Astrocyte (in vitro differentiated cells and primary cell): ENCODE results near the gene NOMO2. TPM values are rescaled to one million over a fixed set of nuclear protein-coding genes. Genes with fewer than 3 reads are reported as not detected.
"Not testable (repeated sequence)": the region's sequence is repeated elsewhere in the genome, so short reads cannot be mapped to it uniquely, and the experiment has no call there.

Experiments
- DNase-seq: peaks from one replicate; pipeline ENCODE4 v3.0.0-alpha.2; 2010; ENCODE audit warnings: low read depth
- FAIRE-seq: peaks from 2 replicates; lab custom pipeline; 2011; peaks lifted over from hg19 to GRCh38; lab: Jason Lieb, UNC
- H2AFZ ChIP-seq: 2 replicates; pipeline ENCODE4 v1.6.0; 2012; ENCODE audit warnings: low read depth, low read length, inconsistent platforms
- H3K27ac ChIP-seq: 2 replicates; pipeline ENCODE4 v1.5.1; 2011; ENCODE audit warnings: low read depth, low read length, inconsistent platforms
- H3K27me3 ChIP-seq: 2 replicates; pipeline ENCODE4 v1.6.0; 2011; ENCODE audit warnings: low read length, inconsistent platforms; ENCODE audit not compliant: insufficient read depth
- H3K36me3 ChIP-seq: 2 replicates; pipeline ENCODE4 v1.5.1; 2011; ENCODE audit warnings: low read length, inconsistent platforms; ENCODE audit not compliant: insufficient read depth
- H3K4me1 ChIP-seq: 2 replicates; pipeline ENCODE4 v1.5.1; 2011; ENCODE audit warnings: low read length, inconsistent platforms; ENCODE audit not compliant: insufficient read depth
- H3K4me2 ChIP-seq: 2 replicates; pipeline ENCODE4 v1.6.0; 2012; ENCODE audit warnings: low read length, inconsistent platforms
- H3K4me3 ChIP-seq: 2 replicates; pipeline ENCODE4 v1.5.1; 2011; ENCODE audit warnings: low read depth, mild to moderate bottlenecking, low read length, inconsistent platforms; ENCODE audit not compliant: insufficient read depth
- H3K79me2 ChIP-seq: 2 replicates; pipeline ENCODE4 v1.6.0; 2012; ENCODE audit warnings: mild to moderate bottlenecking, low read length, inconsistent platforms; ENCODE audit not compliant: insufficient read depth
- H3K9ac ChIP-seq: 2 replicates; pipeline ENCODE4 v1.6.0; 2012; ENCODE audit warnings: mild to moderate bottlenecking, low read length, inconsistent platforms
- H3K9me3 ChIP-seq: 2 replicates; pipeline ENCODE4 v1.5.1; 2012; ENCODE audit warnings: low read depth, mild to moderate bottlenecking, low read length, inconsistent platforms; ENCODE audit not compliant: insufficient read depth
- H4K20me1 ChIP-seq: 2 replicates; pipeline ENCODE4 v1.6.0; 2012; ENCODE audit warnings: low read length, inconsistent platforms; ENCODE audit not compliant: insufficient read depth
- H3K27ac Mint-ChIP-seq: one replicate; pipeline ENCODE4 v1.8.0; 2021; ENCODE audit warnings: mild to moderate bottlenecking, mixed read lengths; ENCODE audit not compliant: unreplicated experiment
- H3K27me3 Mint-ChIP-seq: one replicate; pipeline ENCODE4 v1.8.0; 2021; ENCODE audit warnings: low read depth, mixed read lengths; ENCODE audit not compliant: unreplicated experiment
- H3K36me3 Mint-ChIP-seq: one replicate; pipeline ENCODE4 v1.8.0; 2021; ENCODE audit warnings: low read depth, mixed read lengths; ENCODE audit not compliant: unreplicated experiment
- H3K4me1 Mint-ChIP-seq: one replicate; pipeline ENCODE4 v1.8.0; 2021; ENCODE audit warnings: low read depth, mixed read lengths; ENCODE audit not compliant: unreplicated experiment
- H3K4me3 Mint-ChIP-seq: one replicate; pipeline ENCODE4 v1.8.0; 2021; ENCODE audit warnings: mild to moderate bottlenecking, moderate library complexity, mixed read lengths; ENCODE audit not compliant: unreplicated experiment
- H3K9me3 Mint-ChIP-seq: one replicate; pipeline ENCODE4 v1.8.0; 2021; ENCODE audit warnings: mild to moderate bottlenecking, mixed read lengths; ENCODE audit not compliant: unreplicated experiment
- total RNA-seq: library from RNA; stranded (reverse); gene quantifications from 2 replicates; pipeline ENCODE4 v1.2.1, GENCODE V29; 2021

The NOMO2 gene
- total RNA-seq, 1 donor from 2014 or later: 269 TPM

- H3K4me3 Mint-ChIP-seq, H3K4me2 ChIP-seq, H3K4me1 Mint-ChIP-seq, DNase-seq, H3K79me2 ChIP-seq, H3K9ac ChIP-seq, H2AFZ ChIP-seq, H3K27ac ChIP-seq, H4K20me1 ChIP-seq, H3K4me3 ChIP-seq, H3K36me3 Mint-ChIP-seq, H3K9me3 ChIP-seq, H3K27me3 ChIP-seq, H3K27me3 Mint-ChIP-seq, H3K27ac Mint-ChIP-seq, H3K4me1 ChIP-seq, H3K36me3 ChIP-seq, FAIRE-seq, H3K9me3 Mint-ChIP-seq: not testable (repeated sequence)
Observed at GRCh38 chr16:18597734-18598133, 35.8 kb upstream of the NOMO2 start.

- not testable (repeated sequence) for H3K4me1 Mint-ChIP-seq, H3K27ac Mint-ChIP-seq
Observed at GRCh38 chr16:18597319-18597718, 35.4 kb upstream of the NOMO2 start.

GRCh38 chr16:18595796-18596195 is 33.9 kb upstream of the NOMO2 start:
- H3K27ac ChIP-seq, H3K9ac ChIP-seq, H3K4me3 ChIP-seq, H3K36me3 Mint-ChIP-seq, H3K27ac Mint-ChIP-seq, H3K9me3 Mint-ChIP-seq, H3K27me3 ChIP-seq, H3K79me2 ChIP-seq, H3K4me1 Mint-ChIP-seq, DNase-seq, H3K4me3 Mint-ChIP-seq, H3K4me1 ChIP-seq, H2AFZ ChIP-seq, H4K20me1 ChIP-seq, H3K4me2 ChIP-seq, H3K36me3 ChIP-seq, H3K27me3 Mint-ChIP-seq, H3K9me3 ChIP-seq, FAIRE-seq: not testable (repeated sequence)

More at GRCh38 chr16:18597319-18597718, 35.4 kb upstream of the NOMO2 start:
- not testable (repeated sequence) for H3K4me3 Mint-ChIP-seq, H3K36me3 Mint-ChIP-seq, H3K4me1 ChIP-seq, H3K4me2 ChIP-seq, H4K20me1 ChIP-seq, H3K9me3 Mint-ChIP-seq, H3K36me3 ChIP-seq, H3K79me2 ChIP-seq, H3K9me3 ChIP-seq, H3K27ac ChIP-seq, FAIRE-seq, H2AFZ ChIP-seq, H3K27me3 Mint-ChIP-seq, H3K27me3 ChIP-seq, DNase-seq, H3K4me3 ChIP-seq, H3K9ac ChIP-seq

DNA sequence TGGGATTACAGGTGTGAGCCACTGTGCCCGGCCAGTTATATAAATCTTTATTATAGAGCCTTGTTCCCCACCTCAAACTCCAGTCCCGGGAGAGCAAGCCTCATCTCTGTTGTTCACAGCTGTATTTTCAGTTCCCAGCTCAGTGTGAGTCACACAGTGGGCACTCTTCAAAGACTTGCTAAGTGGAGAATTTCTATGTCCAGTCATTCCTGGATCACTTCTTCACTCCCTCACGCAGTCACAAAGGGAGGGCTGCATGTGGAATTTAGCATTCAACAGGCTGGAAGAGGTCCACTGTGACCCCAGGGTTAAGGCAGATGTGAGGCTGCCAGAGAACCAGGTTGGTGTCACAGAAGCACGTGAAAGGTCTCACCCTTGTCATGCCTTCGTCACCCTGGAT is 33.0 kb upstream of the NOMO2 start:
- not testable (repeated sequence) for H3K4me1 ChIP-seq, H3K27me3 Mint-ChIP-seq, H3K27ac ChIP-seq, H3K27me3 ChIP-seq, H3K36me3 Mint-ChIP-seq, H3K4me1 Mint-ChIP-seq, H3K79me2 ChIP-seq, H3K9ac ChIP-seq, H3K4me3 ChIP-seq, H3K4me2 ChIP-seq, H3K4me3 Mint-ChIP-seq, FAIRE-seq, H3K9me3 Mint-ChIP-seq, H3K36me3 ChIP-seq, H3K9me3 ChIP-seq, H4K20me1 ChIP-seq, H2AFZ ChIP-seq
- peak overlapping the region; percentile 30 for H3K27ac Mint-ChIP-seq
- peak; percentile 6 for DNase-seq

DNA sequence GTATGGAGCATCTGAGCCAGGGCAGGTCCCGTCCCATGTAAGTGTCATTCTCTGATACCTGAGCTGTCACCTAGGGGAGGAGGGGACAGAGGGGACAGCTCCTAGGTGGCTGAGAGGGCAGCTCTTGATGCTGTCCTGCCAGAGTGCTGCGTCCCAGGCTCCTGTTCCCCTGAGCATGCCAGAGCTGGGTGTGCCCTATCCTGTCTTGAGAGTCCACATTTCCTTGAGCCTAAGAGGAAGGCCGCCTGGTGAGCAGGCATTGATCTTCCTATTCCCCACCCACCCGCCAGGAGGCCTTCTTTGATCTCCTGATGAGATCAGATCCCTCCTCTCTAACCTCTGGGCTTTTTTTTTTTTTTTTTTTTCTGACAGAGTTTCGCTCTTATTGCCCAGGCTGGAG is 32.0 kb upstream of the NOMO2 start:
- not testable (repeated sequence) for H4K20me1 ChIP-seq, DNase-seq, FAIRE-seq

DNA sequence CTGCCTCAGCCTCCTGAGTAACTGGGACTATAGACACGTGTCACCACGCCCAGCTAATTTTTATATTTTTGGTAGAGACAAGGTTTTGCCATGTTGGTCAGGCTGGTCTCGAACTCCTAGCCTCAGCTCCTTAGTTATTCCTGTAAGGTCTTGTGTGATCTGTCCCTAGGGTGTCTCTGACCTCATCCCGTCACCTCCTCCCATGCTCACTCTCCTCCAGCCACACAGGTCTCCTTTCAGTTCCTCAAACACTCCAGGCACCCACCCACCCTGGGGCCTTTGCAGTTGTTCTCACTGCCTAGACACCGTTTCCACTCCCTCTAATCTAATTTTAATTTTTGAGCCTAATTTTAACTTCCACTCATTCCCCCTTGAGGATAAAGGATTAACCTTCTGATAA is 31.1 kb upstream of the NOMO2 start:
- not testable (repeated sequence) for H3K27ac ChIP-seq, H3K4me1 ChIP-seq, H3K36me3 Mint-ChIP-seq, H2AFZ ChIP-seq, H3K9me3 Mint-ChIP-seq, H4K20me1 ChIP-seq, H3K9me3 ChIP-seq, H3K4me1 Mint-ChIP-seq, H3K27ac Mint-ChIP-seq, H3K4me3 ChIP-seq, H3K36me3 ChIP-seq, H3K9ac ChIP-seq, H3K4me2 ChIP-seq, H3K27me3 Mint-ChIP-seq, H3K4me3 Mint-ChIP-seq, FAIRE-seq, H3K27me3 ChIP-seq, DNase-seq, H3K79me2 ChIP-seq

More for the DNA sequence above, 32.0 kb upstream of the NOMO2 start:
- H3K9me3 Mint-ChIP-seq, H3K27ac Mint-ChIP-seq, H3K9me3 ChIP-seq, H3K9ac ChIP-seq, H3K36me3 Mint-ChIP-seq, H3K4me1 ChIP-seq, H3K27me3 Mint-ChIP-seq, H3K4me1 Mint-ChIP-seq, H3K27ac ChIP-seq, H3K4me3 Mint-ChIP-seq, H2AFZ ChIP-seq, H3K4me2 ChIP-seq, H3K27me3 ChIP-seq, H3K79me2 ChIP-seq, H3K36me3 ChIP-seq, H3K4me3 ChIP-seq: not testable (repeated sequence)
